SK-N-SH (cell line): ENCODE results near the gene KIF1A. TPM values are rescaled to one million over a fixed set of nuclear protein-coding genes. Genes with fewer than 3 reads are reported as not detected.

Source experiments
- CTCF ChIA-PET: fragments of 300-600, 350-600 bp; formaldehyde crosslinking; extraction: SDS; loops from one replicate; lab custom pipeline; 2021; lab: Yijun Ruan, JAX
- POLR2A ChIA-PET: fragments of 350-600 bp; sonication (Branson Sonifier 250); formaldehyde crosslinking; extraction: SDS; loops from one replicate; lab custom pipeline; 2020; ENCODE audit warnings: antibody characterized with exemption, inconsistent platforms; lab: Yijun Ruan, JAX
- DNase-seq: peaks from one replicate; pipeline ENCODE4 v3.0.0; 2012
- H2AFZ ChIP-seq: fragments of 200-600 bp; sonication (generic); 2 replicates; pipeline ENCODE4 v1.8.1; 2016; ENCODE audit warnings: antibody characterized with exemption, mild to moderate bottlenecking, low read depth
- H3F3A ChIP-seq: fragments of 200-600 bp; sonication (generic); replicated peaks from 2 replicates; pipeline ENCODE3; 2016; ENCODE audit warnings: antibody characterized with exemption, mild to moderate bottlenecking; ENCODE audit not compliant: insufficient read depth
- H3K27ac ChIP-seq, 2 experiments: fragments of 200-500 bp in 1 of 2; fragments of 200-600 bp in 1 of 2; sonication (Bioruptor generic) in 1 of 2; sonication (generic), shearing (Covaris generic) in 1 of 2; 2 replicates each; pipeline versions ENCODE4 v1.5.1 to v1.6.1; 2014 to 2016; ENCODE audit warnings: low read depth in 2 of 2, inconsistent platforms in 1 of 2, low read length in 1 of 2, mild to moderate bottlenecking in 1 of 2, mixed read lengths in 1 of 2
- H3K27me3 ChIP-seq: fragments of 200-600 bp; sonication (generic), shearing (Covaris generic); 2 replicates; pipeline ENCODE4 v1.6.1; 2016; ENCODE audit warnings: mixed run types; ENCODE audit not compliant: insufficient read depth
- H3K36me3 ChIP-seq, 2 experiments: fragments of 200-500 bp in 1 of 2; fragments of 200-600 bp in 1 of 2; sonication (Bioruptor generic) in 1 of 2; sonication (generic) in 1 of 2; replicated peaks in 1 of 2; 2 replicates each; pipeline versions ENCODE3 to v1.5.1; 2014 to 2016; ENCODE audit warnings: low read length in 1 of 2, mild to moderate bottlenecking in 1 of 2; ENCODE audit not compliant: insufficient read depth in 2 of 2, control insufficient read depth in 1 of 2
- H3K4me1 ChIP-seq, 2 experiments: fragments of 200-500 bp in 1 of 2; fragments of 200-600 bp in 1 of 2; sonication (Bioruptor generic) in 1 of 2; sonication (generic), shearing (Covaris generic) in 1 of 2; 2 replicates each; pipeline versions ENCODE4 v1.5.1 to v1.6.1; 2014 to 2016; ENCODE audit warnings: low read depth in 1 of 2, low read length in 1 of 2, mixed run types in 1 of 2; ENCODE audit not compliant: insufficient read depth in 2 of 2, control insufficient read depth in 1 of 2
- H3K4me2 ChIP-seq: fragments of 200-600 bp; sonication (generic), shearing (Covaris generic); 2 replicates; pipeline ENCODE4 v1.6.1; 2017; ENCODE audit warnings: mixed run types
- H3K4me3 ChIP-seq, 2 experiments: fragments of 200-500 bp in 1 of 2; fragments of 200-600 bp in 1 of 2; sonication (Bioruptor generic) in 1 of 2; sonication (generic), shearing (Covaris generic) in 1 of 2; 2 replicates each; pipeline versions ENCODE4 v1.5.1 to v1.8.1; 2014 to 2016; ENCODE audit warnings: low read depth in 2 of 2, inconsistent platforms in 1 of 2, low read length in 1 of 2, mild to moderate bottlenecking in 1 of 2, mixed read lengths in 1 of 2, moderate library complexity in 1 of 2
- H3K79me2 ChIP-seq: fragments of 200-600 bp; sonication (generic); 2 replicates; pipeline ENCODE4 v1.8.1; 2017; ENCODE audit warnings: mild to moderate bottlenecking; ENCODE audit not compliant: insufficient read depth
- H3K9ac ChIP-seq: fragments of 200-600 bp; sonication (generic); 2 replicates; pipeline ENCODE4 v1.6.1; 2017; ENCODE audit warnings: mixed run types
- H3K9me2 ChIP-seq: fragments of 200-600 bp; sonication (generic); 2 replicates; pipeline ENCODE4 v1.6.1; 2017; ENCODE audit warnings: mixed run types
- H3K9me3 ChIP-seq: fragments of 200-600 bp; sonication (generic); 2 replicates; pipeline ENCODE4 v1.6.1; 2017; ENCODE audit warnings: mixed run types, mild to moderate bottlenecking, moderate library complexity
- H4K20me1 ChIP-seq: fragments of 200-600 bp; sonication (generic); 2 replicates; pipeline ENCODE4 v1.6.1; 2017; ENCODE audit warnings: mild to moderate bottlenecking, mixed run types; ENCODE audit not compliant: insufficient read depth
- FOXJ3 ChIP-seq: sonication (generic); formaldehyde crosslinking; IDR thresholded peaks from 2 replicates; pipeline ENCODE4 v1.5.1; 2020; ENCODE audit warnings: mild to moderate bottlenecking, missing genetic modification reagents
- GATA2 ChIP-seq: sonication (generic); formaldehyde crosslinking; IDR thresholded peaks from 2 replicates; pipeline ENCODE4 v1.5.0; 2020; ENCODE audit warnings: mild to moderate bottlenecking, missing genetic modification reagents
- MEF2A ChIP-seq: IDR thresholded peaks from 2 replicates; pipeline ENCODE4 v1.4.0; 2012; ENCODE audit warnings: low read depth, borderline replicate concordance
- NFIC ChIP-seq: IDR thresholded peaks from 2 replicates; pipeline ENCODE4 v1.4.0; 2012; ENCODE audit warnings: borderline replicate concordance
- NRF1 ChIP-seq: IDR thresholded peaks from 2 replicates; pipeline ENCODE4 v1.6.1; 2012; ENCODE audit warnings: low read depth, mild to moderate bottlenecking, low read length
- RXRA ChIP-seq: IDR thresholded peaks from 2 replicates; pipeline ENCODE4 v1.4.0; 2012; ENCODE audit warnings: low read depth, mild to moderate bottlenecking, borderline replicate concordance
- SIN3A ChIP-seq: IDR thresholded peaks from 2 replicates; pipeline ENCODE4 v1.6.1; 2012; ENCODE audit warnings: low read depth, mild to moderate bottlenecking, low read length, moderate library complexity, borderline replicate concordance
- SMC3 ChIP-seq: IDR thresholded peaks from 2 replicates; pipeline ENCODE4 v1.6.1; 2012; ENCODE audit warnings: low read depth, low read length, improper control_type of control experiment
- TCF12 ChIP-seq: IDR thresholded peaks from 2 replicates; pipeline ENCODE4 v1.4.0; 2012
- WGBS: methylation state at CpG from one replicate; pipeline ENCODE4 v1.1.6; 2017; ENCODE audit warnings: low lambda C conversion rate; 5-methylcytosine and 5-hydroxymethylcytosine counted together
- polyA plus RNA-seq, 3 experiments: library from polyadenylated mRNA; depleted of rRNA; stranded (reverse); fragments of >200 nt; gene quantifications; 2 replicates each; pipeline ENCODE4 v1.2.3, GENCODE V29; 2012
- TF ChIP-seq, protein P1 (sequence below): IDR thresholded peaks from 2 replicates; pipeline ENCODE4 v1.4.0; 2012; ENCODE audit warnings: low read depth
- TF ChIP-seq, protein P2 (sequence below): fragments of 200-600 bp; sonication (generic); IDR thresholded peaks from 2 replicates; pipeline ENCODE4 v1.6.1; 2017; ENCODE audit warnings: antibody characterized with exemption, mild to moderate bottlenecking, moderate library complexity
- TF ChIP-seq, protein P3 (sequence below): IDR thresholded peaks from 2 replicates; pipeline ENCODE4; 2012
- TF ChIP-seq, protein P4 (sequence below): fragments of 150-350 bp; IDR thresholded peaks from 2 replicates; pipeline ENCODE4 v1.6.1; 2016; ENCODE audit warnings: mild to moderate bottlenecking, low read depth, low read length

The KIF1A gene
- polyA plus RNA-seq, 1 of the 3 experiments (the other 2 are of a cell fraction) = 0.21 TPM

DNA sequence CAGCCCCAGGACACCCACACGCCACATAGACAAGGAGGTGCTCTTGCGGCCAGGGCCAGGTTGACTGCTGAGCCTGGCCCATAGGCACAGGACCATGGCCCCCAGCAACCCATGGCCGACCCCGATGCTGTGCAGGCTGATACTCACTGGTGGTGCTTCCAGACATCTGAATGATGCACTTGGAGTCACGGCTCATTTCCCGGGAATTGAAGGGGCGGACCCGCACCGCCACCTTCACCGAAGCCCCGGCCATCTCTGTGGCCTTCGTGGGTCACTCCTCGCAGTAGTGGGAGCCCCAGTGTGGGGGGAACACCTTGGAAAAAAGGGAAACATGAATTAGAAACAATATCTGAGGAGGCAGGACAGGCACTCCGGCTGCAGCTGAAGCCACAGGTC, 22.5 kb downstream of the KIF1A start:
- no peak overlapping the region for H3K9ac ChIP-seq
- POLR2A ChIA-PET = no interaction called here
- no peak for TF ChIP-seq NRF1
- no peak for TF ChIP-seq RXRA
- TF ChIP-seq FOXJ3 (CRISPR knock-in tag) = no peak
- no peak for TF ChIP-seq SMC3
- TF ChIP-seq TCF12 = no peak
- TF ChIP-seq, protein P1, sequence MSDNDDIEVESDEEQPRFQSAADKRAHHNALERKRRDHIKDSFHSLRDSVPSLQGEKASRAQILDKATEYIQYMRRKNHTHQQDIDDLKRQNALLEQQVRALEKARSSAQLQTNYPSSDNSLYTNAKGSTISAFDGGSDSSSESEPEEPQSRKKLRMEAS = no peak
- TF ChIP-seq, protein P2, sequence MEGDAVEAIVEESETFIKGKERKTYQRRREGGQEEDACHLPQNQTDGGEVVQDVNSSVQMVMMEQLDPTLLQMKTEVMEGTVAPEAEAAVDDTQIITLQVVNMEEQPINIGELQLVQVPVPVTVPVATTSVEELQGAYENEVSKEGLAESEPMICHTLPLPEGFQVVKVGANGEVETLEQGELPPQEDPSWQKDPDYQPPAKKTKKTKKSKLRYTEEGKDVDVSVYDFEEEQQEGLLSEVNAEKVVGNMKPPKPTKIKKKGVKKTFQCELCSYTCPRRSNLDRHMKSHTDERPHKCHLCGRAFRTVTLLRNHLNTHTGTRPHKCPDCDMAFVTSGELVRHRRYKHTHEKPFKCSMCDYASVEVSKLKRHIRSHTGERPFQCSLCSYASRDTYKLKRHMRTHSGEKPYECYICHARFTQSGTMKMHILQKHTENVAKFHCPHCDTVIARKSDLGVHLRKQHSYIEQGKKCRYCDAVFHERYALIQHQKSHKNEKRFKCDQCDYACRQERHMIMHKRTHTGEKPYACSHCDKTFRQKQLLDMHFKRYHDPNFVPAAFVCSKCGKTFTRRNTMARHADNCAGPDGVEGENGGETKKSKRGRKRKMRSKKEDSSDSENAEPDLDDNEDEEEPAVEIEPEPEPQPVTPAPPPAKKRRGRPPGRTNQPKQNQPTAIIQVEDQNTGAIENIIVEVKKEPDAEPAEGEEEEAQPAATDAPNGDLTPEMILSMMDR = no peak
- TF ChIP-seq SIN3A = no peak
- TF ChIP-seq, protein P3, sequence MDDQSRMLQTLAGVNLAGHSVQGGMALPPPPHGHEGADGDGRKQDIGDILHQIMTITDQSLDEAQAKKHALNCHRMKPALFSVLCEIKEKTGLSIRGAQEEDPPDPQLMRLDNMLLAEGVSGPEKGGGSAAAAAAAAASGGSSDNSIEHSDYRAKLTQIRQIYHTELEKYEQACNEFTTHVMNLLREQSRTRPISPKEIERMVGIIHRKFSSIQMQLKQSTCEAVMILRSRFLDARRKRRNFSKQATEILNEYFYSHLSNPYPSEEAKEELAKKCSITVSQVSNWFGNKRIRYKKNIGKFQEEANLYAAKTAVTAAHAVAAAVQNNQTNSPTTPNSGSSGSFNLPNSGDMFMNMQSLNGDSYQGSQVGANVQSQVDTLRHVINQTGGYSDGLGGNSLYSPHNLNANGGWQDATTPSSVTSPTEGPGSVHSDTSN = no peak
- no peaks in the 10 kb centered on the region for H4K20me1 ChIP-seq
- no peak overlapping the region for H3K27ac ChIP-seq
- H3K9me3 ChIP-seq = no peaks in the 10 kb centered on the region
- DNase-seq = no peak
- CTCF ChIA-PET = no interaction called here
- H3K4me1 ChIP-seq = peaks cover 0 to 5% of the 10 kb centered on the region in 2 experiments; a peak in 1 of 4 replicates
- no peak overlapping the region for H2AFZ ChIP-seq
- H3K4me3 ChIP-seq = no peak overlapping the region
- WGBS = 57% methylated on average over 10 of the region's 14 CpGs
- no peaks in the 10 kb centered on the region for H3K9me2 ChIP-seq
- H3K36me3 ChIP-seq = no peaks in the 10 kb centered on the region
- H3K79me2 ChIP-seq = no peaks in the 10 kb centered on the region
- H3K4me2 ChIP-seq = no peak overlapping the region
- no peaks in the 10 kb centered on the region for H3K27me3 ChIP-seq
- H3F3A ChIP-seq = no peaks in the 10 kb centered on the region

DNA sequence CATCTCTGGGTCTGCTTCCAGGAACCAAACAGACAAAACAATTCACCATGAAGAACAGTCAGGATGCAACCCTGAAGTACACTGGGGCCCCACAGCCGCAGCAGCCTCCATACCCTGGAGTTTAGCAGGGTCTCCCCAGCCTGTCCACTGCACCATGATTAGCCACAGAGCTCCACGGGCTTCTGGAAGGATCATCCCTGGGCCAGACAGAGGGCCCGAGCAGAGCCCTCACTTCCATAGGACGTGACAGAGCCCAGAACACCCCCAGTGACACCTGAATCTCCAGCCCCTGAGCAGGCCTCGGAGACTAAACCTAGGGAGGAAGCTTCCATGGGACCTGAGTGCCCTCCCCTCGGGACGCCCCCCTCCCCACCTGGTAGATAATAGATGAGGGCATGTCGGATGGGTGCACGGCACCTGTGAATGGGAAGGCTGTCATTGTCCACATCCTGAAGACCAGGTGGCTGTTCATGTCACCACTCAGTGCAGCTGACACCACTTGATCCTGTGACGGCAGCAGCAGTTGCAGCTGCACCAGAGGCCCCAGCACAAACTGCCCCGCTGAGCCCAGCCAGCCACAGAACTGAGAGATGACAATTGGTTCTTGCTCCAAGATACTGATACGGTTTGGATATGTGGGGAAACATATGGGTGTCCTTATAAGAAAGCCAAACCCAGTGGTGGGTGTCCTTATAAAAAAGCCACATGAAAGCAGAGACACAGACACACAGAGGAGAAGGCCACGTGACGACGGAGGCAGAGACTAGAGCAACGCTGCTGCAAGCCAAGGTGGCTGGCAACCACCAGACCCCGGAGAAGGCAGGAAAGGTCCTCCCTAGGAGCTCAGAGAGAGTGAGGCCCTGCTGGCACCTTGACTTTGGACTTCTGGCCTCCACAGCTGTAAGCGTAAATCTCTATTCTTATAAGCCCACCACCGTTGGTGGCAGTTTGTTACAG, 23.2 kb downstream of the KIF1A start:
- no peak overlapping the region for H2AFZ ChIP-seq
- H3K4me1 ChIP-seq = peaks cover 0 to 5% of the 10 kb centered on the region in 2 experiments; a peak in 1 of 4 replicates
- H3K9me3 ChIP-seq = no peaks in the 10 kb centered on the region
- ChIA-PET POLR2A (no interaction called here), CTCF (interaction anchor here (1.1 to 1.4 kb wide), 2 partner anchors 44 to 54 kb away, joined by 3 to 10 read pairs; no protein-coding TSS in a partner anchor)
- 50% methylated on average over 9 of the region's 19 CpGs for WGBS
- no peaks in the 10 kb centered on the region for H3K9me2 ChIP-seq
- H3K9ac ChIP-seq = no peak overlapping the region
- no peak overlapping the region for H3K4me2 ChIP-seq
- no peak for DNase-seq
- H3K27ac ChIP-seq = no peak overlapping the region
- no peaks in the 10 kb centered on the region for H3K36me3 ChIP-seq
- no peaks in the 10 kb centered on the region for H3F3A ChIP-seq
- TF ChIP-seq, protein P4, sequence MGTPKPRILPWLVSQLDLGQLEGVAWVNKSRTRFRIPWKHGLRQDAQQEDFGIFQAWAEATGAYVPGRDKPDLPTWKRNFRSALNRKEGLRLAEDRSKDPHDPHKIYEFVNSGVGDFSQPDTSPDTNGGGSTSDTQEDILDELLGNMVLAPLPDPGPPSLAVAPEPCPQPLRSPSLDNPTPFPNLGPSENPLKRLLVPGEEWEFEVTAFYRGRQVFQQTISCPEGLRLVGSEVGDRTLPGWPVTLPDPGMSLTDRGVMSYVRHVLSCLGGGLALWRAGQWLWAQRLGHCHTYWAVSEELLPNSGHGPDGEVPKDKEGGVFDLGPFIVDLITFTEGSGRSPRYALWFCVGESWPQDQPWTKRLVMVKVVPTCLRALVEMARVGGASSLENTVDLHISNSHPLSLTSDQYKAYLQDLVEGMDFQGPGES = no peak
- TF ChIP-seq, protein P1 = no peak
- TF ChIP-seq NFIC = no peak
- no peak for TF ChIP-seq GATA2
- TF ChIP-seq MEF2A = no peak
- H4K20me1 ChIP-seq = no peaks in the 10 kb centered on the region
- H3K27me3 ChIP-seq = no peaks in the 10 kb centered on the region
- no peaks in the 10 kb centered on the region for H3K79me2 ChIP-seq
- H3K4me3 ChIP-seq = no peak overlapping the region
